HPDE6-E6E7 (cell line): ENCODE measurements around the gene PTCD2.
A peak's percentile ranks its signal among the peaks of the same experiment; 100 is the strongest.
"Not testable (repeated sequence)": the region's sequence is repeated elsewhere in the genome, so short reads cannot be mapped to it uniquely, and the experiment has no call there.

ENCODE experiments used
- DNase-seq: peaks from one replicate; pipeline ENCODE4 v3.0.0; 2011; ENCODE audit warnings: missing footprints; ENCODE audit errors: extremely low spot score

The PTCD2 gene

GRCh38 chr5:72379936-72380335 lies 59.8 kb downstream of the PTCD2 start:
- peak; percentile 48 for DNase-seq

DNA sequence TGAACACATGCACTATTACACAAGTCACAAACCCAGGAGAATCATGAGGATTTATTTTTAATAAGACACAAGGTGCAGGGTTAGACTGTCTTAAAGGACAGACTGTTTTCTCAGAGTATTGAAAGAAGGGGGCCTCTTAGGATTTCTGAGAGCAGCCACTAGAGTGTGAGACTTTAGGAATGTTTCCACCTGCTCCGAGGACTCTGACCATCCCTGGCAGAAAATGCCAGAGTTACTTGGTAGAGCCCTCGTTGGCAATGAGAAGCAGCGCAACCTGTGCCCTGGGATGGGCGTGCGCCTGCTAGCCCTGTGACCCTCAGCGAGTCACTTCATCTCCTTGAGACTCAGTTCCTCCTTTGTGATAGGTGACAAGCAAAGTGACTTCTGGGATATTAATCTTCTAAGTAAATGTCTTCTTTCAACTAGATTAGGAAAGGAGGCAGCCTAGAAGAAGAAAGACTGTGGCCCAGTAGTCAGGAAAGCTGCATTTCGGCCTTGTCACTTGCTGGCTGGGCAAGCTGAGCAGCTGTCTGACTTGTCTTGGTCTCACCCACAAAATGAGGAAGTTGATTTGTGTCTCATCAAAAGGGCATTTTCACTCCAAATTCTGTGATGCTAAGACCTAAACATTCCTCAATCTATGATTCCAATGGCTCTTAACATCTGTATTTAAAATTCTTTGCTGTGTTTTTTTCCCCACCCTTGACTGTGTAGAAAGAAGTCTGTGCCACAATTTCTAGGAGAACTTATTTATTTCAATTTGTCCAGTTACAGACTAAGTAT lies 60.5 kb downstream of the PTCD2 start:
- DNase-seq = no peak

GRCh38 chr5:72383280-72383679 lies 63.1 kb downstream of the PTCD2 start:
- peak; percentile 53 for DNase-seq

GRCh38 chr5:72383726-72384125 lies 63.6 kb downstream of the PTCD2 start:
- DNase-seq = no peak

- DNase-seq = no peak
Observed at GRCh38 chr5:72386639-72387038, 66.5 kb downstream of the PTCD2 start.

DNA sequence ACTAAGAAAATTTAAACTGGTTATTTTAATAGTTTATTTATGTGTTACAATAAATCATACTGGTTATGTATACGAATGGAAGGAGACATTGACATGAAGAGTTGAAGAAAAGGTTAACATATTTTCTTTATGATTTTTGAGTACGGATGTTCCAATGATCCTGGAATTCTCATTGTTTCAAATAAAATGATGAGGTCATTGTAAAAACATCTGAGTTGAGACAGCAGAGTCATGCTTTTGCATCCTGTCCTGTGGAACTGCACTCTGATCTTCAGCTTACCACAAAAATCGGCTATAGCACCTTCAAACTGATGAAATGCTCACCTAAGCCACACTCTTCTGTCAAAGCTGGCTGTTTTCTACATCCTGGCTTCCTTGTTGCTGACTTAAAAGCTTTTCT lies 67.8 kb downstream of the PTCD2 start:
- peak; percentile 42 for DNase-seq

GRCh38 chr5:72388646-72389045 lies 68.5 kb downstream of the PTCD2 start:
- DNase-seq = no peak

- no peak for DNase-seq
Observed at GRCh38 chr5:72390836-72391235, 70.7 kb downstream of the PTCD2 start.

DNA sequence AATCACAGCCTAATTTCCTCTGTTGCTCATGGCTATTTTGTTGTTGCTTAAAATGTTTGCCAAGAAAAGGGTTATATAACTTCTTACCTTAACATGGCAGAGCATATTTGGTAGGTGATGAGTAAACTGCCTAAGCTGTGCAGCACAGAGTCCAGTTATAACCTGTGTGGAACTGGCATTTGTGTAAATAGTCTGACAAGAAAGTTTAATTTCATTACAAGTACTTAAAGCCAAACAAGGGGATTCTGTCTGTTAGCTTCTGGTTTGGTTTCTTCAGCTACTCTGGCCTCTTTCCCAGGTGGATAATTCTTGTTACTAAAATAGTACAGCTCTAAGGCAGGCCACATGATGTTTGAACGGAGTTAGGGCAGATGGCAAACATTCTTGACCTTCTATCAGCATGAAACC lies 72.2 kb downstream of the PTCD2 start:
- peak; percentile 27 for DNase-seq

DNA sequence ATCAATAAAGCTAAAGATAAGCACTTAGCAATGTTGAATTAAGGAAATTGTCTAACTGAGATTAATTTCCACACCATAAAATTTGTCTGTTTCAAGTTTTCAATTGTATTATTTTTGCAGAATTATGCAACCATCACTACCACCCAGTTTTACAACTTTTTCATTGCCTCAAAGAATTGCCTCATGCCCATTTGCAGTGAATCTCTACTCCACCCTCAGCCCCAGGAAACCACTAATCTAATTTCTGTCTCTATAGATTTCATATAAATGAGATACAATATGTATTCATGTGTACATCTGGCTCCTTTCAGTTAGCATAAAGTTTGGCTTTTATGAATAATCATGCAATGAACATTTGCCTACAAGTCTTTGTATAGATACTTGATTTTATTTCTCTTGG lies 72.9 kb downstream of the PTCD2 start:
- DNase-seq = no peak

DNA sequence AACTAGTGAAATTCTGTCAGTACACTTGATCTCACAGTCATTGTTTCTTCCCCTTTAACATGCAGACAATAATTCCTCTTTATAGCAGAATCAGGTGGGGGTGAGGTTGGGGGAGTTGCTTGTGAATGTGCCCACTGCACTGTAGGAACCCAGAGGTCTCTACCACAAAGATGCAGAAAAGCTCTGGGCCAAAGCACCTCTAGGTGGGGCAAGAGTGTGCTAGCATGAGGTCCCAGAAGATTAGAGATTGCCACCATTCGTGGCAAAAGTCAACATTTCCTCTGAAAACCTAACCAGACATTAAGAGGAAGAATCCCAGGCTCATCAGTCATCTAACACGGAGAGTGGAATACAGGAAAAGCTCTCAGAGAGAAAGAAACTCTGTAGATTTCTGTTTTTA lies 74.5 kb downstream of the PTCD2 start:
- DNase-seq = no peak

DNA sequence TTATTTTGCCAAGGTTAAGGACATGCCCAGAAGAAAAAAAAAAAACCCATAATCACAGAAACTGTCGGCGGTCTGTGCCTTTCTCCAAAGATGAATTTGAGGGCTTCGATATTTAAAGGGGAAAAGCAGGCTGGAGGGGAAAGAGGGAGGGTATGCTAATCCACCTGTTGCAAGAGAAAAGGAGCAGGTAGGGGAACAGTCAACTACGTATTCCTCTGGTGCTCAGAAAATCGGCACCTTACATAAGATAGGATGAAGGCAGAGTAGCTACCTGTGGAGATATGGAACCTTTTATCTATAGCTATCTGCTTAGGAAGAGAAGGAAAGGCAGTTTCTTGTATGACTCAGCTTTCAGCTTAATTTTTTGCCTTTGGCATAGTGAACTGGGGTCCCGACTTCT lies 77.7 kb downstream of the PTCD2 start:
- no peak for DNase-seq

GRCh38 chr5:72400950-72401349 lies 80.8 kb downstream of the PTCD2 start:
- DNase-seq = no peak

- DNase-seq = no peak
Observed at GRCh38 chr5:72402381-72402890, 82.3 kb downstream of the PTCD2 start.

DNA sequence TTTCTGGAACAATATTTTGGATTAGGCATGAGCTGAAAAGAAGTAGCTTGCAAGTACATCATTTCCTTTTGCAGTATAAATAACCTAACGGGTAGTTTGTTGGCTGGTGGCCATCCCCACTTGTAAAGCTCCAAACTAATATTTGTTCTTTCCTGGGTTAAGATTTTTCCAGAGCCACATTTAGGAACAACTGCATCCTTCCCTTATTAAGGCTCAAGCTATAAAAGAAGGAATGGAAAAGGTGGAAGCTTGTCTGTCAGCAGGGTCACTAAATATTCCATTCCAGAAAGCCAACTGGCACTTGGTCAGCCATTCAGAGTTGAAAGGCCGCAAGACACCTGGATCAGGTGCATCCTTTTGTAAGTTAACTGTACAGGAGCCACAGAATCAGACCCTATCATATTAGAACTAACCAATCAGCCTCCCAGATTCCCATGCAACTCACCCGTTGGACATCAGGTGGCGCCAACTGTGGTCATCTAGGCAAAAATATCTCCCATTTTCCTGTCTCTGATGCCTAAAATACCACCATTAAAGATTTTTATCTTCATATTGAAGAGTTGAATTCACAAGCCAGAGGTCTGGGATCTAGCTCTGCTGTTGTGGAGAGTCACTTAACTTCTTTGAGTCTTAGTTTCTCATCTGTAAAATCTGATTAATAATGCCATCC lies 82.9 kb downstream of the PTCD2 start:
- no peak for DNase-seq

- not testable (repeated sequence) for DNase-seq
Observed at GRCh38 chr5:72404771-72405170, 84.6 kb downstream of the PTCD2 start.

GRCh38 chr5:72407078-72407477 lies 86.9 kb downstream of the PTCD2 start:
- DNase-seq = no peak

- no peak for DNase-seq
Observed at GRCh38 chr5:72407541-72407940, 87.4 kb downstream of the PTCD2 start.

DNA sequence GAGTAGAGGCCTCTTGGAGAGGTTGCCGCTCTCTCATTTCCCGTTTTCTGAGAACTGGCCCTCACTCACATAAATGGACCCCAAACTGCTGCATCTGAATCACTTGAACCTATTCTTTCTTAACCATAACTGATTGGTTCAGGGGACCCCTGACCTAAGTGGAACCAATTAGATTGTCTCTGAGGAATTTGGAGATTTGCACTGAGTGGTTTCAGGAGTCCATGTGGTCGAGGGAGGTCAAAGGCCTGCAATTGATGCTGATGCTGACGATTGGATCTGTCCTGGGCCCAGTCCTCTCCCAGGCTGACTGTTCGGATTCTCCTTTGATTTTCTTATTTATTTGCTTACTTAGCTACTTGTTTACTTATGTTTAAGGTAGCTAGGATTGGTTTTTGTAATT lies 88.0 kb downstream of the PTCD2 start:
- no peak for DNase-seq

GRCh38 chr5:72408603-72409002 lies 88.4 kb downstream of the PTCD2 start:
- no peak for DNase-seq

DNA sequence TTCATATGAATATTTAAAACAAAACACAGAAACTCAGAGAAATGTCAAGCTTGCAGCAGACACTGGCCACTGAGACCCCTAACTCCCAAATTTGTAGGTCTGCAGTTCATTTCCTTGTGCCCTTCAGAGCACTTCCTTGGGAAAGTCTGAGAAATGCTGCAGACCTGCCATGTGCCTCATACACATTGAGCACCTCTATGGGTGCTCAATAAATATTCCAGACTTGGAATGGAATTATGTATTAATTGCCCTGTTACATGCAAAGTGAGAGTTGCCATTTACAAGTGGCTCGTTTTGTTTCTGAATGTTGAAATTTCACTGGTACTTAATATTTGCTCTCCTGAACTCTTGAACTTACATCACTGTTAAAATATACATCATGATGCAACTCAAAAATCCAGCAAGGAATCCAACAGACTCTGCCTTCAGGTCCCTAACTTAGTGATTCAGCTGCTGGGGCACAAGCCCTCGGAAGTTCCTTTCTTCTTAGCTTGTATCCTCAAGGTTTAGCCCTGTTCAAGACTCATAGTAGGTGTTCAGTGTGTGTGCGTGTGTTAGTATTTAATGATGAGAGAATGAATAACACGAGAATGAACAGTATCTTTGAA lies 90.6 kb downstream of the PTCD2 start:
- DNase-seq = no peak

GRCh38 chr5:72412283-72413055 lies 92.3 kb downstream of the PTCD2 start:
- DNase-seq = no peak
